B cell (primary cell): ENCODE data around the gene CELF2. TPM values are rescaled to one million over a fixed set of nuclear protein-coding genes. Genes with fewer than 3 reads are reported as not detected.
A peak's percentile ranks its signal among the peaks of the same experiment; 100 is the strongest.

Source experiments
- ATAC-seq: fragments of 200-7000 bp; cut with Tn5 transposase; one replicate; pipeline ENCODE4 v1.10.0; 2021; ENCODE audit warnings: low read depth, mild to moderate bottlenecking, moderate number of reproducible peaks, moderate library complexity
- CTCF ChIA-PET: fragments of 350-600 bp; sonication (Branson Sonifier 250); formaldehyde crosslinking; loops from one replicate; lab custom pipeline; 2021; ENCODE audit warnings: antibody characterized with exemption, inconsistent platforms; lab: Charles Lee
- POLR2A ChIA-PET: fragments of 350-600 bp; sonication (Branson Sonifier 250); formaldehyde crosslinking; loops from one replicate; lab custom pipeline; 2021; ENCODE audit warnings: antibody characterized with exemption; lab: Charles Lee
- DNase-seq: peaks from one replicate; pipeline ENCODE4 v3.0.0; 2013
- H2AFZ ChIP-seq: 2 replicates; pipeline ENCODE4 v1.6.1; 2012; ENCODE audit warnings: mild to moderate bottlenecking, low read depth, low read length; ENCODE audit not compliant: insufficient read depth, poor library complexity, severe bottlenecking
- H3K27ac ChIP-seq, 2 donors: 1 replicate in 1 of 2; 2 replicates in 1 of 2; pipeline ENCODE4 v1.5.1; 2012 to 2013; ENCODE audit warnings: low read length in 2 of 2, mild to moderate bottlenecking in 2 of 2, moderate library complexity in 1 of 2
- H3K27me3 ChIP-seq, 4 experiments: fragments of 200-600 bp in 1 of 4; sonication (generic) in 1 of 4; replicated peaks in 1 of 4; 1 replicate in 2 of 4; 2 replicates in 2 of 4; pipeline versions ENCODE4 v1.6.1 to v1.7.0; 2013 to 2016; ENCODE audit warnings: low read length in 3 of 4, mild to moderate bottlenecking in 2 of 4, mixed read lengths in 1 of 4, moderate library complexity in 1 of 4; ENCODE audit not compliant: insufficient read depth in 4 of 4, control insufficient read depth in 3 of 4; ENCODE audit errors: control extremely low read depth in 1 of 4
- H3K36me3 ChIP-seq, 2 experiments: replicated peaks in 1 of 2; 1 replicate in 1 of 2; 2 replicates in 1 of 2; pipeline versions ENCODE4 v1.6.1 to v1.7.1; 2013; ENCODE audit warnings: low read length in 1 of 2; ENCODE audit not compliant: insufficient read depth in 2 of 2, control insufficient read depth in 1 of 2; ENCODE audit errors: control extremely low read depth in 1 of 2, extremely low read depth in 1 of 2
- H3K4me1 ChIP-seq, 2 donors: fragments of 200-600 bp in 1 of 2; sonication (generic) in 1 of 2; 1 replicate in 1 of 2; 2 replicates in 1 of 2; pipeline versions ENCODE4 v1.5.1 to v1.6.1; 2013 to 2017; ENCODE audit warnings: low read length in 2 of 2; ENCODE audit not compliant: control insufficient read depth in 2 of 2, insufficient read depth in 2 of 2
- H3K4me2 ChIP-seq: replicated peaks from 2 replicates; pipeline ENCODE3; 2012; ENCODE audit warnings: mild to moderate bottlenecking, low read depth, low read length; ENCODE audit not compliant: poor library complexity, severe bottlenecking
- H3K4me3 ChIP-seq, 5 experiments: fragments of 200-600 bp in 1 of 5; sonication (generic) in 1 of 5; 1 replicate in 3 of 5; 2 replicates in 2 of 5; pipeline versions ENCODE4 v1.5.1 to v1.7.0; 2011 to 2016; ENCODE audit warnings: low read length in 4 of 5, mild to moderate bottlenecking in 4 of 5, low read depth in 2 of 5, control low read depth in 1 of 5, moderate library complexity in 1 of 5; ENCODE audit not compliant: insufficient read depth in 1 of 5; ENCODE audit errors: control extremely low read depth in 1 of 5, extremely low read depth in 1 of 5
- H3K79me2 ChIP-seq: fragments of 200-600 bp; sonication (generic); one replicate; pipeline ENCODE4 v1.6.0; 2016; ENCODE audit warnings: low read length; ENCODE audit not compliant: control insufficient read depth, insufficient read depth
- H3K9ac ChIP-seq: fragments of 200-600 bp; sonication (generic); 2 replicates; pipeline ENCODE4 v1.6.1; 2017; ENCODE audit warnings: mild to moderate bottlenecking, low read length, moderate library complexity
- H3K9me3 ChIP-seq, 3 donors: one replicate each; pipeline versions ENCODE4 v1.6.1 to v1.7.1; 2013; ENCODE audit warnings: low read length in 2 of 3; ENCODE audit not compliant: control insufficient read depth in 2 of 3, insufficient read depth in 1 of 3; ENCODE audit errors: control extremely low read depth in 1 of 3
- H4K20me1 ChIP-seq: 2 replicates; pipeline ENCODE4 v1.6.0; 2012; ENCODE audit warnings: mild to moderate bottlenecking, low read length; ENCODE audit not compliant: insufficient read depth, control insufficient read depth, poor library complexity, severe bottlenecking
- H3K27ac Mint-ChIP-seq: one replicate; pipeline ENCODE4 v1.8.0; 2021; ENCODE audit warnings: mixed read lengths
- H3K27me3 Mint-ChIP-seq: one replicate; pipeline ENCODE4 v1.8.0; 2021; ENCODE audit warnings: mixed read lengths
- H3K4me1 Mint-ChIP-seq: one replicate; pipeline ENCODE4 v1.8.0; 2021; ENCODE audit warnings: mixed read lengths
- H3K4me3 Mint-ChIP-seq: one replicate; pipeline ENCODE4 v1.8.0; 2021; ENCODE audit warnings: mixed read lengths
- H3K9me3 Mint-ChIP-seq: one replicate; pipeline ENCODE4 v1.8.0; 2022; ENCODE audit warnings: mixed read lengths; ENCODE audit not compliant: insufficient read depth
- EZH2 ChIP-seq: IDR thresholded peaks from 2 replicates; pipeline ENCODE4 v1.6.1; 2012; ENCODE audit warnings: borderline replicate concordance, low read depth, mild to moderate bottlenecking, moderate library complexity, low read length; ENCODE audit not compliant: insufficient read depth, poor library complexity, severe bottlenecking
- WGBS: methylation state at CpG from one replicate; pipeline ENCODE4 v1.1.5; 2013; ENCODE audit warnings: missing lambda C conversion rate; ENCODE audit not compliant: insufficient coverage; 5-methylcytosine and 5-hydroxymethylcytosine counted together
- intact Hi-C: fragments of 100-400 bp; cut with micrococcal nuclease; formaldehyde crosslinking; loops from one replicate; pipeline ENCODE4 v1.10.0; 2022
- polyA plus RNA-seq: library from polyadenylated mRNA; depleted of rRNA; stranded (reverse); fragments of >200 nt; gene quantifications from 2 replicates; pipeline ENCODE4 v1.2.3, GENCODE V29; 2012
- total RNA-seq, 2 donors: library from RNA; stranded (reverse); fragments of 120-200 nt in 1 of 2; gene quantifications; 1 replicate in 1 of 2; 2 replicates in 1 of 2; pipeline versions ENCODE4 v1.2.3 to v1.2.4, GENCODE V29; 2013 to 2022
- TF ChIP-seq, protein P1 (sequence below): fragments of 200-600 bp; IDR thresholded peaks from one replicate; pipeline ENCODE4 v1.8.0; 2022; ENCODE audit warnings: antibody characterized with exemption, mild to moderate bottlenecking

CELF2 gene
- total and polyA plus RNA-seq, 2 donors (not counting 1 experiment from before 2014, with no cell fraction given): 59.5 to 112 TPM

GRCh38 chr10:11227103-11227502 is 209.4 kb downstream of the CELF2 start:
- ChIA-PET CTCF (interaction anchor here (0.6 to 3.9 kb wide), 16 partner anchors 10 to 531 kb away, joined by 3 to 30 read pairs (median 6); no protein-coding TSS in a partner anchor), POLR2A (interaction anchor here (0.7 to 3.7 kb wide), 11 partner anchors 10 to 749 kb away, joined by 3 to 52 read pairs (median 3); no protein-coding TSS in a partner anchor)
- Histone ChIP-seq H3K27me3 (no peaks in the 10 kb centered on the region), H3K4me1 (peaks cover 70 to 71% of the 10 kb centered on the region in 2 donors), H3K9ac (peak overlapping the region; percentile 43), H3K79me2 (peaks cover 98% of the 10 kb centered on the region), H2AFZ (peak overlapping the region; percentile 26), H4K20me1 (peaks cover 96% of the 10 kb centered on the region), H3K4me3 (peak overlapping the region in 3 of 5 experiments; percentile 9 to 30 (median 20)), H3K9me3 (no peaks in the 10 kb centered on the region), H3K27ac (peak overlapping the region; percentile 72 to 87), H3K36me3 (peaks cover 2 to 53% of the 10 kb centered on the region in 2 experiments), H3K4me2 (peak overlapping the region; percentile 73)
- Mint-ChIP-seq H3K27ac (peak overlapping the region; percentile 92), H3K4me3 (peak overlapping the region; percentile 83), H3K9me3 (no peaks in the 10 kb centered on the region), H3K4me1 (peaks cover 79% of the 10 kb centered on the region), H3K27me3 (no peaks in the 10 kb centered on the region)
- 1% methylated on average over 5 of the region's 7 CpGs for WGBS
- intact Hi-C loops: loop anchor here (1.0 to 5.0 kb wide), 4 partner anchors 15 to 35 kb away; no protein-coding TSS in a partner anchor
- TF ChIP-seq, protein P1, sequence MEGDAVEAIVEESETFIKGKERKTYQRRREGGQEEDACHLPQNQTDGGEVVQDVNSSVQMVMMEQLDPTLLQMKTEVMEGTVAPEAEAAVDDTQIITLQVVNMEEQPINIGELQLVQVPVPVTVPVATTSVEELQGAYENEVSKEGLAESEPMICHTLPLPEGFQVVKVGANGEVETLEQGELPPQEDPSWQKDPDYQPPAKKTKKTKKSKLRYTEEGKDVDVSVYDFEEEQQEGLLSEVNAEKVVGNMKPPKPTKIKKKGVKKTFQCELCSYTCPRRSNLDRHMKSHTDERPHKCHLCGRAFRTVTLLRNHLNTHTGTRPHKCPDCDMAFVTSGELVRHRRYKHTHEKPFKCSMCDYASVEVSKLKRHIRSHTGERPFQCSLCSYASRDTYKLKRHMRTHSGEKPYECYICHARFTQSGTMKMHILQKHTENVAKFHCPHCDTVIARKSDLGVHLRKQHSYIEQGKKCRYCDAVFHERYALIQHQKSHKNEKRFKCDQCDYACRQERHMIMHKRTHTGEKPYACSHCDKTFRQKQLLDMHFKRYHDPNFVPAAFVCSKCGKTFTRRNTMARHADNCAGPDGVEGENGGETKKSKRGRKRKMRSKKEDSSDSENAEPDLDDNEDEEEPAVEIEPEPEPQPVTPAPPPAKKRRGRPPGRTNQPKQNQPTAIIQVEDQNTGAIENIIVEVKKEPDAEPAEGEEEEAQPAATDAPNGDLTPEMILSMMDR: no peak
- no peak for TF ChIP-seq EZH2
- peak; percentile 82 for ATAC-seq
- peak; percentile 75 for DNase-seq

DNA sequence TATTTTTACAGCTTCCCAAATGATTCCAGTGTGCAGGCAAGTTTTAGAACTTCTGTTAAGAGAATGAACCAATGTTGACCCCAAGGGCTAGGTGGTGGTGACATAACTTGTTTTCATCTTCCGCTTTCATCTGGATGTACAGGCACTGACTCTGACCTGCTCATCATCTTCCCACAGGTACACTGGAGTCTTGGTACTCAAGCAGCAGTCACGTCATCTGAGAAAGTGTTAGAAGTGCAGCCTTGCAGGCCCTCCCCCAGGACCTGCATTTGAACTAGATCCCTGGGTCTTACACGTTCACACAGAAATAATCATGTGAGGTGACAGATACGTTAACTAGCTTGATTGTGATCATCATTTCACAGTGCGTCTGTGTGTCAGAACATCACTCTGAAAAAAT is 212.2 kb downstream of the CELF2 start:
- ChIA-PET CTCF (interaction anchor here (0.7 kb wide), 1 partner anchor 1204 kb away, joined by 3 read pairs; no protein-coding TSS in a partner anchor), POLR2A (no interaction called here)
- Histone ChIP-seq H3K9ac (no peak overlapping the region), H4K20me1 (peaks cover 96% of the 10 kb centered on the region), H3K4me3 (no peak overlapping the region), H3K36me3 (peaks cover 4 to 54% of the 10 kb centered on the region in 2 experiments), H3K27me3 (no peaks in the 10 kb centered on the region), H3K9me3 (no peaks in the 10 kb centered on the region), H2AFZ (no peak overlapping the region), H3K27ac (peak overlapping the region in 1 of 2 donors; percentile 87), H3K4me2 (no peak overlapping the region), H3K79me2 (peaks cover 98% of the 10 kb centered on the region), H3K4me1 (peaks cover 72 to 73% of the 10 kb centered on the region in 2 donors)
- intact Hi-C loops: loop anchor here (5.0 kb wide), 1 partner anchor 32 kb away; no protein-coding TSS in a partner anchor
- H3K4me3 Mint-ChIP-seq: no peak overlapping the region
- ATAC-seq (no peak), DNase-seq (no peak)
- H3K27me3 Mint-ChIP-seq: no peaks in the 10 kb centered on the region
- TF ChIP-seq, protein P1: no peak
- TF ChIP-seq EZH2: no peak
- H3K9me3 Mint-ChIP-seq: no peaks in the 10 kb centered on the region
- WGBS: 87% methylated on average over 4 of the region's 5 CpGs
- peaks cover 86% of the 10 kb centered on the region for H3K4me1 Mint-ChIP-seq
- peak overlapping the region; percentile 80 for H3K27ac Mint-ChIP-seq
